GM12865 (cell line): ENCODE results near the gene CABLES1.
"Not testable (repeated sequence)": the region's sequence is repeated elsewhere in the genome, so short reads cannot be mapped to it uniquely, and the experiment has no call there.

Experiments
- DNase-seq: peaks from one replicate; pipeline ENCODE4 v3.0.0; 2010; ENCODE audit warnings: low read depth
- H3K4me3 ChIP-seq: 2 replicates; pipeline ENCODE4 v1.5.1; 2011; ENCODE audit warnings: mild to moderate bottlenecking, low read depth, low read length, control low read depth
- TF ChIP-seq, protein P1 (sequence below): IDR thresholded peaks from 2 replicates; pipeline ENCODE4 v1.5.1; 2011; ENCODE audit warnings: low read length, control low read depth, low read depth, inconsistent platforms; ENCODE audit not compliant: insufficient read depth; ENCODE audit errors: missing control alignments

CABLES1 gene

DNA sequence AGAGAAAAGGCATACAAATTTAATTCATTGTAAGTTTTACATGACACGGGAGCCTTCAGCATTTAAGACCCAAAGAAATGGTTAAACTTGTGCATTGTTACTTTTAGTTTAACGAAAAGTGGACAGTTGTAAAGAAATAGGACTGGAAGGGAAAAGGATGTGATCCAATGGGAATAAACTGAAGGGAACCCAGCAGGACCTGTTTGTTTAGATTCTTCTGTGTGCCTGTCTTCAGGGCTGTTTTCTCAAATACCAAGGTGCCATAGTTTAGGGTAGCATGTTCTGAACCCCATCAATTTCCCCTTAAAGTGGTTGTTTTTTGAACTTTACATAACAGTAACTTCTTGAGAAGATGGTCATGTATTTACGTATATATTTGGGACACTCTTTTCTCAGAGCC is 30.3 kb upstream of the CABLES1 start:
- DNase-seq: no peak
- TF ChIP-seq, protein P1, sequence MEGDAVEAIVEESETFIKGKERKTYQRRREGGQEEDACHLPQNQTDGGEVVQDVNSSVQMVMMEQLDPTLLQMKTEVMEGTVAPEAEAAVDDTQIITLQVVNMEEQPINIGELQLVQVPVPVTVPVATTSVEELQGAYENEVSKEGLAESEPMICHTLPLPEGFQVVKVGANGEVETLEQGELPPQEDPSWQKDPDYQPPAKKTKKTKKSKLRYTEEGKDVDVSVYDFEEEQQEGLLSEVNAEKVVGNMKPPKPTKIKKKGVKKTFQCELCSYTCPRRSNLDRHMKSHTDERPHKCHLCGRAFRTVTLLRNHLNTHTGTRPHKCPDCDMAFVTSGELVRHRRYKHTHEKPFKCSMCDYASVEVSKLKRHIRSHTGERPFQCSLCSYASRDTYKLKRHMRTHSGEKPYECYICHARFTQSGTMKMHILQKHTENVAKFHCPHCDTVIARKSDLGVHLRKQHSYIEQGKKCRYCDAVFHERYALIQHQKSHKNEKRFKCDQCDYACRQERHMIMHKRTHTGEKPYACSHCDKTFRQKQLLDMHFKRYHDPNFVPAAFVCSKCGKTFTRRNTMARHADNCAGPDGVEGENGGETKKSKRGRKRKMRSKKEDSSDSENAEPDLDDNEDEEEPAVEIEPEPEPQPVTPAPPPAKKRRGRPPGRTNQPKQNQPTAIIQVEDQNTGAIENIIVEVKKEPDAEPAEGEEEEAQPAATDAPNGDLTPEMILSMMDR: no peak
- H3K4me3 ChIP-seq: no peak overlapping the region

DNA sequence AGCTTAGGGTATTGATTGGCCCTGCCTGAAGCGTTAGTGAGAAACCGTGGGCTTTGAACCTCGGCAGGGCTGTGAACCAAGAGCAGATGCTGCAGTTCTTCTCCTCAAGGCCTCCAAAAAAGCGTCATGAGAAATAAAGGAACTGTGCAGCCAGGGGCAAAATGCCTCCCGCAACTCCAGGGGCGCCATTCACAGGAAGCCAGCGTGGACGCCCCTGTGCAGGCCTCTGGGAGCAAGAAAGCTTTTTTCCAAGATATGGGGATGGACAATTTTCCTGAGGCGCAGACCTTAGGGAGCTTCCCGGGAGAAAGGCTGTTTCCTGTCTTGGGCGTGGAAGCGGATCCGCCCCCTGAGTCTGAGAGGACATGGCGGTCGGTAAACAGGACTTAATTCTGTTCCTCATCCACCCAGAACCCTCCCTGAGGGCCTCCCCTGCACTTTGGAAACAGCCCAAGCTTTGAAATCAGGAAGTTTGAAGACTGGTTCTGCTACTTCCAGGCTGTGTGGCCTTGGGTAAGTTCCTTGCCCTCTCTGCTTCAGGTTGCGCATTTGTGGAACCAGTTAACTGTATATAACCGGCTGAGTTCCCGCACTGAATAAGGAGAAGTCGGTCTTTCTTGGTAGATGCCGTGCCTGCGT is 29.6 kb upstream of the CABLES1 start:
- TF ChIP-seq, protein P1: no peak
- no peak overlapping the region for H3K4me3 ChIP-seq
- DNase-seq: no peak

DNA sequence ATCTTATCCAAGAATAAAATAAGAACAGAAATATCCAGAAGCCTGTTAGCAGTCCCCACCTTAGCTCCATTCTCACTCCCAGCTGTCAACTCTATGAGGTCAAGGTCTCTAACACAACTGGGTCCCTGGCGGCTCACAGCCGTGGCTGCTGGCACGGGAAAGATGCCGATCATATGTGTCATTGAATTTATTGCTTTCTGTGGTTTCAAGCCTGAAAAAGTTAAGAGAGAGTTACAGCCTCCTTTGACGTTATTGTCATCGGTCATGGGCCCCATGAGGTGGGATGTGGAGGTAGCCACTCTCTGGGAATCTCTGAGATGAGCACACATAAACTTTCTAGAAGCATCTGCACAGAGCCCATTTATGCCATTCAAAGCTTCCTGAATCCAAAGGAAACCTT is 28.7 kb upstream of the CABLES1 start:
- DNase-seq: no peak

DNA sequence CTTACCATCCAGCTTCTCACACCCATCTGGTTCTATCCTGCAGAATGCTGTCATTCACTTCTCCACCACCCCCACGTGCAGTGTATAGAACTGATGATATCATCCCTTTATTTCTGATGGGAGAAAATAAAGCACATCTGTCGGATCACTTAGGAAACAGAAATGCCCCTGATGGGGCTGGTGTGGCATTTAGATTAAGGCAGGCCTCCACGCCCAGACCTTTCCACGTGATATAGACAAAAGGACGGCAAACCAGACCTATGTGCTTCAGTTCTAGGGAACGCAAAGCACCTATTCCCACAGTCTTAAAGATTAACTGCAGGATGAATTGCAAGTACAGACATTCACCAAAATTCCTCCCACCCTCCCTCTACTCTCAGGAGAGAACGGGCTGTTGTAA is 27.6 kb upstream of the CABLES1 start:
- H3K4me3 ChIP-seq: no peak overlapping the region
- TF ChIP-seq, protein P1: no peak
- no peak for DNase-seq

More for the DNA sequence above, 28.7 kb upstream of the CABLES1 start:
- no peak overlapping the region for H3K4me3 ChIP-seq
- TF ChIP-seq, protein P1: no peak

DNA sequence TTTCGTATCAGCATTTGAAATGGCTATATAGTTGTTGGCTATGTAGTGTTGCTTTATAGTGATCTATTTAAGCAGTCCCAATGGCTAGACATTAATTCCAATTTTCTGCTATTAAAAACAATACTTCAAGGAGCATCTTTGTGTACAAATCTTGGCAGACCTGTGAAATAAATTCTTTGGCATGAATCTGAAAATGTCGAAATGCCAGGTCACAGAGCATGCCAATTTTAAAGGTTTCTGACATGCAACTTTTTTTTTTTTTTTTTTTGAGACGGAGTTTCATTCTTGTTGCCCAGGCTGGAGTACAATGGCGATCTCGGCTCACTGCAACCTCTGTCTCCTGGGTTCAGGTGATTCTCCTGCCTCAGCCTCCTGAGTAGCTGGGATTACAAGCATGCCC is 26.8 kb upstream of the CABLES1 start:
- no peak overlapping the region for H3K4me3 ChIP-seq
- DNase-seq: no peak
- TF ChIP-seq, protein P1: no peak

DNA sequence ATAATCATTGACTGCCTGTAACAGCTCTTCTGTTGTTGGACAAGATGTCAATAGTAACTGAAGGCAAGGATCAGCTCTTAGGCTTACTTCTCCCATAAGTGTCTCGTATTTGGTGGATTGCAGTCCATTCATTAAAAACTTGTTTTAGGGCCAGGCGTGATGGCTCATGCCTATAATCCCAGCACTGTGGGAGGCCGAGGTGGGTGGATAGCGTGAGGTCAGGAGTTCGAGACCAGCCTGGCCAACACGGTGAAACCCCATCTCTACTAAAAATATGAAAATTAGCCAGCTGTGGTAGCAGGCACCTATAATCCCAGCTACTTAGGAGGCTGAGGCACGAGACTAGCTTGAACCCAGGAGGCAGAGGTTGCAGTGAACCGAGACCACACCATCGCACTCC is 26.1 kb upstream of the CABLES1 start:
- H3K4me3 ChIP-seq, DNase-seq: not testable (repeated sequence)

DNA sequence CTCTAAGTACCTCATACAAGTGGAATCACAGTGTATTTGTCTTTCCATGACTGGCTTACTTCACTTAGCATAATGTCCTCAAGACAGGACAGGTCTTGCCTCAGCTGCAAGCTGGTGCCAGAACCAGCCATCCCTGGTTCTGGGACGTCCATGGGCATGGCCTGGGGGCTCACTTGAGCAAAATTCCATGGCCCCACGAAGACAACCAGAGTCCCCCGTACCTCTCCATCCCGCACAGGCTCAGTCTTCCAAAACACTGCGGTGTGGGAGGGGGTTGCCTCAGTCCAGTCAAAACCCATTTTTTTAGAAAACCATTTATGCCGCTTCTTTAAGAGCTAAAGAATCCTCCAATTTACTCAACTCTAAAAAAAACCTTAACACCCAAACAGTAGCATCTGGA is 21.7 kb upstream of the CABLES1 start:
- H3K4me3 ChIP-seq: no peak overlapping the region
- TF ChIP-seq, protein P1: no peak
- no peak for DNase-seq
